HEK293 (cell line): ENCODE data around the gene HSF5.

Experiments used
- CTCF ChIA-PET: fragments of 350-600 bp; formaldehyde crosslinking; extraction: SDS; loops from one replicate; lab custom pipeline; 2021; ENCODE audit warnings: antibody characterized with exemption; lab: Yijun Ruan, JAX
- POLR2A ChIA-PET: fragments of 300-600 bp; formaldehyde crosslinking; extraction: SDS; loops from one replicate; lab custom pipeline; 2020; ENCODE audit warnings: antibody characterized with exemption, inconsistent platforms; lab: Yijun Ruan, JAX
- H3K27ac ChIP-seq: fragments of 200-500 bp; sonication (Bioruptor generic); 2 replicates; pipeline ENCODE4 v1.5.1; 2014; ENCODE audit warnings: low read depth, low read length, control low read depth, inconsistent platforms; ENCODE audit errors: extremely low read depth
- H3K36me3 ChIP-seq, 2 experiments: fragments of 200-500 bp in 1 of 2; sonication (Bioruptor generic) in 1 of 2; 1 replicate in 1 of 2; 2 replicates in 1 of 2; pipeline ENCODE4 v1.5.1; 2014 to 2017; ENCODE audit warnings: inconsistent platforms in 2 of 2, low read length in 2 of 2; ENCODE audit not compliant: control insufficient read depth in 2 of 2, insufficient read depth in 1 of 2
- H3K4me1 ChIP-seq: fragments of 200-500 bp; sonication (Bioruptor generic); 2 replicates; pipeline ENCODE4 v1.5.1; 2014; ENCODE audit warnings: mild to moderate bottlenecking, low read length, inconsistent platforms; ENCODE audit not compliant: control insufficient read depth, insufficient read depth
- H3K4me3 ChIP-seq: 2 replicates; pipeline ENCODE4 v1.5.1; 2011; ENCODE audit warnings: low read depth, mild to moderate bottlenecking, control low read depth, low read length, moderate library complexity
- H3K9me3 ChIP-seq: fragments of 200-500 bp; sonication (Bioruptor generic); 2 replicates; pipeline ENCODE4 v1.5.1; 2014; ENCODE audit warnings: low read depth, low read length, inconsistent platforms; ENCODE audit not compliant: control insufficient read depth, insufficient read depth
- GLI2 ChIP-seq: fragments of 450-650 bp; formaldehyde crosslinking; IDR thresholded peaks from 2 replicates; pipeline ENCODE4; 2017; ENCODE audit warnings: missing biosample characterization, missing genetic modification characterization, low read depth, borderline replicate concordance
- GLIS1 ChIP-seq: fragments of 450-650 bp; formaldehyde crosslinking; IDR thresholded peaks from 2 replicates; pipeline ENCODE4 v1.5.1; 2016; ENCODE audit warnings: missing biosample characterization, missing genetic modification characterization
- ZBTB20 ChIP-seq: fragments of 450-650 bp; formaldehyde crosslinking; IDR thresholded peaks from 2 replicates; pipeline ENCODE4 v1.5.1; 2016; ENCODE audit warnings: missing biosample characterization, missing genetic modification characterization
- ZFHX2 ChIP-seq: fragments of 450-650 bp; formaldehyde crosslinking; conservative IDR thresholded peaks from 2 replicates; pipeline ENCODE4 v1.5.1; 2016; ENCODE audit warnings: missing biosample characterization, missing genetic modification characterization
- ZFP3 ChIP-seq: fragments of 450-650 bp; formaldehyde crosslinking; IDR thresholded peaks from 2 replicates; pipeline ENCODE4 v1.5.1; 2016; ENCODE audit warnings: low read depth, missing biosample characterization, missing genetic modification characterization
- ZIC2 ChIP-seq: fragments of 450-650 bp; formaldehyde crosslinking; IDR thresholded peaks from 2 replicates; pipeline ENCODE4 v1.5.1; 2016; ENCODE audit warnings: missing biosample characterization, missing genetic modification characterization
- ZNF157 ChIP-seq: fragments of 450-650 bp; formaldehyde crosslinking; IDR thresholded peaks from 2 replicates; pipeline ENCODE4 v1.5.1; 2016; ENCODE audit warnings: missing biosample characterization, missing genetic modification characterization
- ZNF16 ChIP-seq: fragments of 450-650 bp; formaldehyde crosslinking; IDR thresholded peaks from 2 replicates; pipeline ENCODE4 v1.5.1; 2016; ENCODE audit warnings: low read depth, missing biosample characterization, missing genetic modification characterization
- ZNF514 ChIP-seq: fragments of 450-650 bp; formaldehyde crosslinking; IDR thresholded peaks from 2 replicates; pipeline ENCODE4 v1.5.1; 2016; ENCODE audit warnings: missing biosample characterization, missing genetic modification characterization
- ZNF529 ChIP-seq: fragments of 450-650 bp; formaldehyde crosslinking; IDR thresholded peaks from 2 replicates; pipeline ENCODE4 v1.5.1; 2017; ENCODE audit warnings: missing genetic modification characterization, missing biosample characterization; ENCODE audit not compliant: insufficient replicate concordance
- ZNF843 ChIP-seq: fragments of 450-650 bp; formaldehyde crosslinking; IDR thresholded peaks from 2 replicates; pipeline ENCODE4 v1.5.1; 2016; ENCODE audit warnings: missing biosample characterization, missing genetic modification characterization
- ZSCAN16 ChIP-seq: fragments of 450-650 bp; formaldehyde crosslinking; IDR thresholded peaks from 2 replicates; pipeline ENCODE4 v1.5.1; 2016; ENCODE audit warnings: missing biosample characterization, missing genetic modification characterization
- TF ChIP-seq, protein P1 (sequence below): fragments of 450-650 bp; formaldehyde crosslinking; IDR thresholded peaks from 2 replicates; pipeline ENCODE4 v1.5.1; 2016; ENCODE audit warnings: missing biosample characterization, missing genetic modification characterization
- TF ChIP-seq, protein P2 (sequence below): fragments of 450-650 bp; formaldehyde crosslinking; IDR thresholded peaks from 2 replicates; pipeline ENCODE4 v1.5.1; 2016; ENCODE audit warnings: missing biosample characterization, missing genetic modification characterization
- TF ChIP-seq, protein P3 (sequence below): fragments of 450-650 bp; formaldehyde crosslinking; IDR thresholded peaks from 2 replicates; pipeline ENCODE4 v1.5.1; 2016; ENCODE audit warnings: missing biosample characterization, missing genetic modification characterization
- TF ChIP-seq, protein P4 (sequence below): fragments of 450-650 bp; formaldehyde crosslinking; IDR thresholded peaks from 2 replicates; pipeline ENCODE4 v1.5.1; 2016; ENCODE audit warnings: missing biosample characterization, missing genetic modification characterization

Gene HSF5

DNA sequence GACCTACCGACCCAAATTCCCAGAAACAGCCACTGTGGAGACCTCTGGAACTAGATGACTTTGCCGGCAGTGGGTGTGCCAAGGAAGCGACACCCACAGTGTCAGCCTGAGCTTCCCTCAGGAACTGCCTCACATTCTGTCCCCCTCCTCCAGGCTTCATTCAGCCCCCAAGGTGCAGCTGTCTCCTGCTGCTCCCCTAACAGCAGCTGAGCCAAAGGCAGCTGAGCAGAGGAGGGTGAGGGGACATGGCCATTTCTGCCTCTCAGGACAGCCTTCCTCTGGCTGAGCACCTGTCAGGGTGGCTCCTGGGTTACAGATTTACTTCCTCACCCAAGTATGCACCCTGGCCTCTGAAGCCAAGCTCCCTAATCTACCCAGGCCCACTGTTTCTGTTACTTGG lies 48.3 kb upstream of the HSF5 start:
- H3K36me3 ChIP-seq, result no peaks in the 10 kb centered on the region
- ChIA-PET POLR2A (interaction anchor here (0.5 to 0.6 kb wide), 2 partner anchors 47 to 107 kb away, joined by 3 to 4 read pairs; no protein-coding TSS in a partner anchor), CTCF (interaction anchor here (0.7 to 2.3 kb wide), 5 partner anchors 18 to 297 kb away, joined by 3 to 8 read pairs (median 4); no protein-coding TSS in a partner anchor)
- no peaks in the 10 kb centered on the region for H3K9me3 ChIP-seq
- H3K4me1 ChIP-seq, result no peaks in the 10 kb centered on the region
- H3K27ac ChIP-seq, result no peak overlapping the region
- TF ChIP-seq ZFHX2 (0 out of 2 replicates have a peak, but pooled peaks have one; percentile 11), ZNF843 (tag by site-specific recombination) (no peak)
- H3K4me3 ChIP-seq, result no peak overlapping the region

DNA sequence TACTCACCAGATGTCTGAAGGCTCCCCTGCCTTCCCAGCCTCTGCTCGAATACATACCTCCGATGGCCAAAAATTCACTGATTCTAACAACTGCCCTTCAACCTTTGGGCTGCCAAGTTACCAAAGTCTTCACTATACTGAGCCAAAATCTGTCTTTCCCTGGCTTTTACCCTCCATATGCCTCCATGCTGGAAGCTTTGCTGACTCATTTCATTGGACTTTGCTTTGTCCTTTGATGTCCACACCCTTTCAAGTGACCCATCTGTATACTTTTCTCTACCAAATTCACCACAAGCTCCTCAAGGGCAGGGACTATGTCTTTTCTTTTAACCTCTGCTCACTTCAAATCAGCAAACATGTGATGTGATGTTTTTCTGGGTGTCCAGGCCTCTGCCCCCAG lies 47.2 kb upstream of the HSF5 start:
- POLR2A ChIA-PET, result interaction anchor here (1.0 kb wide), 1 partner anchor 96 kb away, joined by 7 read pairs; no protein-coding TSS in a partner anchor

DNA sequence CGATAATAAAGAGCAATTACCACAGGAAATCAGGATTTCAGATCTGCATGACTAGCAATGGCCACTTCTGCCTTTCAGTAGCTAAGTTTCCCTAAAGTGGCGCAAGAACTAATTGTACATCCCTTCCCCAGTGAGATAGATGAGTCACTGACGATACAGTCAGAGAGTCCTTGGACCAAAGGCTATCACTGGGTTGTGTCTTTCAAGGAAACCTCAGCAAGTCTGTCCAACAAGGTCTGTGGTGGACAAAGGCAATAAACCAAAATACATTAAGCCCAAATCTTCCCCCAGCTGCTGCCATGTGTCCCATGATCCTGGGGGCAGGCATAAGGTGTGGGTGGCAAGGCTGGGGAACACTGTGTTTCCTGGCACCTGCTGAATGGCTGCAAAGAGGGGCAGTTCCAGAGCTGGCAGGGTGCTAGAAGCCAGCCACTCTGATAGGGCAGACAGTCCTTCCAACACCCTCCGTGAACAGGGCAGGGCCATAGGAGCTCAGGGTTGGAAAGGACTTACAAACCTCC lies 46.8 kb upstream of the HSF5 start:
- Histone ChIP-seq H3K36me3 (no peaks in the 10 kb centered on the region), H3K4me3 (no peak overlapping the region), H3K9me3 (no peaks in the 10 kb centered on the region), H3K4me1 (no peaks in the 10 kb centered on the region), H3K27ac (no peak overlapping the region)
- CTCF ChIA-PET, result interaction anchor here (0.6 to 2.3 kb wide), 5 partner anchors 16 to 53 kb away, joined by 3 to 10 read pairs (median 3); no protein-coding TSS in a partner anchor
- POLR2A ChIA-PET, result interaction anchor here (1.0 kb wide), 1 partner anchor 97 kb away, joined by 7 read pairs; no protein-coding TSS in a partner anchor
- no peak for TF ChIP-seq ZIC2 (tag by site-specific recombination)
- TF ChIP-seq GLIS1, result no peak
- TF ChIP-seq ZNF16 (tag by site-specific recombination), result no peak
- no peak for TF ChIP-seq GLI2 (tag by site-specific recombination)
- no peak for TF ChIP-seq ZNF514
- TF ChIP-seq, all 188 proteins: peak for 0

More for the DNA sequence above, 47.2 kb upstream of the HSF5 start:
- Histone ChIP-seq H3K27ac (no peak overlapping the region), H3K9me3 (no peaks in the 10 kb centered on the region)
- CTCF ChIA-PET, result interaction anchor here (0.6 to 2.3 kb wide), 4 partner anchors 17 to 53 kb away, joined by 3 to 8 read pairs (median 3); no protein-coding TSS in a partner anchor
- TF ChIP-seq, protein P1, sequence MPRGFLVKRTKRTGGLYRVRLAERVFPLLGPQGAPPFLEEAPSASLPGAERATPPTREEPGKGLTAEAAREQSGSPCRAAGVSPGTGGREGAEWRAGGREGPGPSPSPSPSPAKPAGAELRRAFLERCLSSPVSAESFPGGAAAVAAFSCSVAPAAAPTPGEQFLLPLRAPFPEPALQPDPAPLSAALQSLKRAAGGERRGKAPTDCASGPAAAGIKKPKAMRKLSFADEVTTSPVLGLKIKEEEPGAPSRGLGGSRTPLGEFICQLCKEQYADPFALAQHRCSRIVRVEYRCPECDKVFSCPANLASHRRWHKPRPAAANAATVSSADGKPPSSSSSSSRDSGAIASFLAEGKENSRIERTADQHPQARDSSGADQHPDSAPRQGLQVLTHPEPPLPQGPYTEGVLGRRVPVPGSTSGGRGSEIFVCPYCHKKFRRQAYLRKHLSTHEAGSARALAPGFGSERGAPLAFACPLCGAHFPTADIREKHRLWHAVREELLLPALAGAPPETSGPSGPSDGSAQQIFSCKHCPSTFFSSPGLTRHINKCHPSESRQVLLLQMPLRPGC (tag by site-specific recombination), result no peak
- no peak for TF ChIP-seq ZNF529 (tag by site-specific recombination)
- TF ChIP-seq, protein P2, sequence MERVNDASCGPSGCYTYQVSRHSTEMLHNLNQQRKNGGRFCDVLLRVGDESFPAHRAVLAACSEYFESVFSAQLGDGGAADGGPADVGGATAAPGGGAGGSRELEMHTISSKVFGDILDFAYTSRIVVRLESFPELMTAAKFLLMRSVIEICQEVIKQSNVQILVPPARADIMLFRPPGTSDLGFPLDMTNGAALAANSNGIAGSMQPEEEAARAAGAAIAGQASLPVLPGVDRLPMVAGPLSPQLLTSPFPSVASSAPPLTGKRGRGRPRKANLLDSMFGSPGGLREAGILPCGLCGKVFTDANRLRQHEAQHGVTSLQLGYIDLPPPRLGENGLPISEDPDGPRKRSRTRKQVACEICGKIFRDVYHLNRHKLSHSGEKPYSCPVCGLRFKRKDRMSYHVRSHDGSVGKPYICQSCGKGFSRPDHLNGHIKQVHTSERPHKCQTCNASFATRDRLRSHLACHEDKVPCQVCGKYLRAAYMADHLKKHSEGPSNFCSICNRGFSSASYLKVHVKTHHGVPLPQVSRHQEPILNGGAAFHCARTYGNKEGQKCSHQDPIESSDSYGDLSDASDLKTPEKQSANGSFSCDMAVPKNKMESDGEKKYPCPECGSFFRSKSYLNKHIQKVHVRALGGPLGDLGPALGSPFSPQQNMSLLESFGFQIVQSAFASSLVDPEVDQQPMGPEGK (tag by site-specific recombination), result no peak
- TF ChIP-seq ZNF157 (tag by site-specific recombination), result no peak
- TF ChIP-seq ZSCAN16, result no peak
- TF ChIP-seq ZBTB20, result no peak
- TF ChIP-seq, protein P3, sequence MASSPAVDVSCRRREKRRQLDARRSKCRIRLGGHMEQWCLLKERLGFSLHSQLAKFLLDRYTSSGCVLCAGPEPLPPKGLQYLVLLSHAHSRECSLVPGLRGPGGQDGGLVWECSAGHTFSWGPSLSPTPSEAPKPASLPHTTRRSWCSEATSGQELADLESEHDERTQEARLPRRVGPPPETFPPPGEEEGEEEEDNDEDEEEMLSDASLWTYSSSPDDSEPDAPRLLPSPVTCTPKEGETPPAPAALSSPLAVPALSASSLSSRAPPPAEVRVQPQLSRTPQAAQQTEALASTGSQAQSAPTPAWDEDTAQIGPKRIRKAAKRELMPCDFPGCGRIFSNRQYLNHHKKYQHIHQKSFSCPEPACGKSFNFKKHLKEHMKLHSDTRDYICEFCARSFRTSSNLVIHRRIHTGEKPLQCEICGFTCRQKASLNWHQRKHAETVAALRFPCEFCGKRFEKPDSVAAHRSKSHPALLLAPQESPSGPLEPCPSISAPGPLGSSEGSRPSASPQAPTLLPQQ (tag by site-specific recombination), result no peak
- no peak for TF ChIP-seq ZFP3 (tag by site-specific recombination)
- TF ChIP-seq, protein P4, sequence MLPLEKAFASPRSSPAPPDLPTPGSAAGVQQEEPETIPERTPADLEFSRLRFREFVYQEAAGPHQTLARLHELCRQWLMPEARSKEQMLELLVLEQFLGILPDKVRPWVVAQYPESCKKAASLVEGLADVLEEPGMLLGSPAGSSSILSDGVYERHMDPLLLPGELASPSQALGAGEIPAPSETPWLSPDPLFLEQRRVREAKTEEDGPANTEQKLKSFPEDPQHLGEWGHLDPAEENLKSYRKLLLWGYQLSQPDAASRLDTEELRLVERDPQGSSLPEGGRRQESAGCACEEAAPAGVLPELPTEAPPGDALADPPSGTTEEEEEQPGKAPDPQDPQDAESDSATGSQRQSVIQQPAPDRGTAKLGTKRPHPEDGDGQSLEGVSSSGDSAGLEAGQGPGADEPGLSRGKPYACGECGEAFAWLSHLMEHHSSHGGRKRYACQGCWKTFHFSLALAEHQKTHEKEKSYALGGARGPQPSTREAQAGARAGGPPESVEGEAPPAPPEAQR (tag by site-specific recombination), result no peak
- TF ChIP-seq, all 188 proteins: peak for 0
- Histone ChIP-seq H3K4me3 (no peak overlapping the region), H3K36me3 (no peaks in the 10 kb centered on the region), H3K4me1 (no peaks in the 10 kb centered on the region)
